Endothelial cell of umbilical vein (primary cell): ENCODE results near the gene CX3CR1. TPM values are rescaled to one million over a fixed set of nuclear protein-coding genes. Genes with fewer than 3 reads are reported as not detected.

Experiments used
- BruUV-seq: library from RNA; stranded (reverse); fragments of 400-500 nt; replicated peaks from 2 replicates; lab custom pipeline; 2021; lab: Mats Ljungman, UMichigan
- CTCF ChIA-PET: fragments of 300-600, 350-600 bp; sonication (Branson Sonifier 250); formaldehyde crosslinking; loops from one replicate; lab custom pipeline; 2021; ENCODE audit warnings: antibody characterized with exemption, inconsistent platforms; lab: Charles Lee
- POLR2A ChIA-PET: fragments of 300-600, 350-600 bp; sonication (Branson Sonifier 250); formaldehyde crosslinking; loops from one replicate; lab custom pipeline; 2021; ENCODE audit warnings: antibody characterized with exemption, inconsistent platforms; lab: Charles Lee
- DNase-seq: peaks from one replicate; pipeline ENCODE4 v3.0.0-alpha.2; 2011; ENCODE audit warnings: low read depth, low spot score
- FAIRE-seq: peaks from 2 replicates; lab custom pipeline; 2011; peaks lifted over from hg19 to GRCh38; lab: Jason Lieb, UNC
- H2AFZ ChIP-seq: 2 replicates; pipeline ENCODE4 v1.6.0; 2012; ENCODE audit warnings: low read depth, low read length, control low read depth, inconsistent platforms
- H3K27ac ChIP-seq: 2 replicates; pipeline ENCODE4 v1.5.1; 2011; ENCODE audit warnings: low read depth, mild to moderate bottlenecking, control low read depth, low read length, moderate library complexity; ENCODE audit not compliant: insufficient read depth
- H3K27me3 ChIP-seq, 2 experiments: 2 replicates each; pipeline versions ENCODE4 v1.6.0 to v1.6.1; 2011; ENCODE audit warnings: low read length in 2 of 2, mixed read lengths in 1 of 2; ENCODE audit not compliant: control insufficient read depth in 2 of 2, insufficient read depth in 2 of 2
- H3K36me3 ChIP-seq, 2 experiments: 2 replicates in 1 of 2; 3 replicates in 1 of 2; pipeline ENCODE4 v1.5.1; 2011; ENCODE audit warnings: low read length in 2 of 2, mild to moderate bottlenecking in 1 of 2, moderate library complexity in 1 of 2; ENCODE audit not compliant: control insufficient read depth in 2 of 2, insufficient read depth in 2 of 2; ENCODE audit errors: extremely low read depth in 1 of 2
- H3K4me1 ChIP-seq: 3 replicates; pipeline ENCODE4 v1.5.1; 2011; ENCODE audit warnings: mild to moderate bottlenecking, low read length; ENCODE audit not compliant: control insufficient read depth, insufficient read depth; ENCODE audit errors: extremely low read depth
- H3K4me2 ChIP-seq: 2 replicates; pipeline ENCODE4 v1.6.1; 2011; ENCODE audit warnings: low read length, control low read depth, mixed read lengths; ENCODE audit not compliant: insufficient read depth
- H3K4me3 ChIP-seq, 3 experiments: fragments of 200-600 bp in 1 of 3; sonication (generic), shearing (Covaris generic) in 1 of 3; replicated peaks in 1 of 3; 2 replicates each; pipeline ENCODE4 v1.5.1; 2011 to 2016; ENCODE audit warnings: control low read depth in 3 of 3, low read length in 3 of 3, mild to moderate bottlenecking in 2 of 3, inconsistent platforms in 1 of 3, low read depth in 1 of 3, moderate library complexity in 1 of 3; ENCODE audit not compliant: insufficient read depth in 1 of 3
- H3K79me2 ChIP-seq: 2 replicates; pipeline ENCODE4 v1.6.0; 2012; ENCODE audit warnings: low read length, inconsistent platforms; ENCODE audit not compliant: control insufficient read depth, insufficient read depth
- H3K9ac ChIP-seq: replicated peaks from 2 replicates; pipeline ENCODE3; 2011; ENCODE audit warnings: low read length, control low read depth; ENCODE audit not compliant: insufficient read depth; ENCODE audit errors: extremely low read depth
- H3K9me1 ChIP-seq: replicated peaks from 3 replicates; pipeline ENCODE4 v1.6.0; 2011; ENCODE audit warnings: mild to moderate bottlenecking, low read length; ENCODE audit not compliant: control insufficient read depth, insufficient read depth; ENCODE audit errors: extremely low read depth
- H3K9me3 ChIP-seq: replicated peaks from 2 replicates; pipeline ENCODE4 v1.5.1; 2012; ENCODE audit warnings: low read length, inconsistent platforms; ENCODE audit not compliant: control insufficient read depth, insufficient read depth
- H4K20me1 ChIP-seq: replicated peaks from 2 replicates; pipeline ENCODE3; 2011; ENCODE audit warnings: mild to moderate bottlenecking, low read length; ENCODE audit not compliant: control insufficient read depth, insufficient read depth; ENCODE audit errors: extremely low read depth
- EZH2 ChIP-seq: IDR thresholded peaks from 2 replicates; pipeline ENCODE4 v1.6.1; 2012; ENCODE audit warnings: borderline replicate concordance, low read depth, mild to moderate bottlenecking, moderate library complexity, low read length, inconsistent platforms; ENCODE audit not compliant: severe bottlenecking
- FOS ChIP-seq: IDR thresholded peaks from 2 replicates; pipeline ENCODE4 v1.6.1; 2011; ENCODE audit warnings: mild to moderate bottlenecking, low read length, moderate library complexity, borderline replicate concordance; ENCODE audit not compliant: insufficient read depth
- GATA2 ChIP-seq: IDR thresholded peaks from 2 replicates; pipeline ENCODE4 v1.7.0; 2011; ENCODE audit warnings: low read depth, mild to moderate bottlenecking, moderate library complexity, mixed read lengths, low read length; ENCODE audit not compliant: insufficient read length, insufficient read depth
- JUN ChIP-seq: IDR thresholded peaks from 2 replicates; pipeline ENCODE4 v1.6.1; 2011; ENCODE audit warnings: borderline replicate concordance, low read depth; ENCODE audit not compliant: insufficient read length, insufficient read depth
- MYC ChIP-seq: IDR thresholded peaks from one replicate; pipeline ENCODE4 v1.6.1; 2011; ENCODE audit warnings: mild to moderate bottlenecking, low read depth, low read length
- POLR2A ChIP-seq: IDR thresholded peaks from 2 replicates; pipeline ENCODE4 v1.6.1; 2012; ENCODE audit warnings: low read depth, mild to moderate bottlenecking, control low read depth, low read length
- POLR2AphosphoS5 ChIP-seq: IDR thresholded peaks from 2 replicates; pipeline ENCODE4 v1.6.1; 2012; ENCODE audit warnings: low read depth, mild to moderate bottlenecking, control low read depth, low read length, moderate library complexity; ENCODE audit not compliant: insufficient read depth
- dilution Hi-C: fragments of 300-500 bp; cut with MboI; formaldehyde crosslinking; loops from one replicate; pipeline ENCODE4 v1.15.0; 2019; ENCODE audit warnings: low sequenced_read_pairs; ENCODE audit not compliant: extremely low pct_ligation_motif_present
- intact Hi-C: fragments of 100-400 bp; cut with micrococcal nuclease; formaldehyde crosslinking; loops from one replicate; pipeline ENCODE4 v1.10.0; 2022
- polyA plus RNA-seq, 4 experiments: library from polyadenylated mRNA; depleted of rRNA in 3 of 4; stranded (reverse) in 3 of 4; unstranded in 1 of 4; fragments of >200 nt; gene quantifications; 2 replicates each; pipeline versions ENCODE4 v1.2.1 to v1.2.3, GENCODE V29; 2011 to 2012; ENCODE audit warnings: missing spikeins in 1 of 4
- total RNA-seq: library from RNA; stranded (reverse); gene quantifications from 2 replicates; pipeline ENCODE4 v1.2.3, GENCODE V29; 2021
- TF ChIP-seq, protein P1 (sequence below): IDR thresholded peaks from 2 replicates; pipeline ENCODE4 v1.6.1; 2011; ENCODE audit not compliant: insufficient read depth, insufficient read length

The CX3CR1 gene
- total and polyA plus RNA-seq, 2 donors (not counting 3 experiments of a cell fraction or from before 2014, with no cell fraction given), result not detected

DNA sequence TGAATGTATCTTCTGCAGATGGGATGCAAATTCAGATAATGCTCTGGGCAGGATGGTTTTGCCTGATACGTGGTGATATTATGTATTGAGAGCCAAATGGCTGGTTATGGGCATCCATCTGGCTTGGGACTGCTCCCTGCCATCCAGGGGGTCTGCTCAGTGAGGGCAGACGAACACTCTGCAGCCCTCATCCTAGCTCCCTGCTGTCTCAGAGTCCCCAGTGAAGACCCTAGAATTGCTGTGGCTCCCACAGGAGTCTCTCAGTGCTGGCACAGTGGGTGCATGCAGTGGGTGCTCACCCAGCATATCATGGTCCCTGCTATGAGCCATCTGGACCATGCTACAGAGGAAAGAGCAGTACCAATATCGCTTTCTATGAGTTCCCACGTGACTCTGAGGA lies 10.3 kb downstream of the CX3CR1 start:
- POLR2A ChIA-PET, result no interaction called here
- H3K79me2 ChIP-seq, result no peaks in the 10 kb centered on the region
- FAIRE-seq, result no peak
- H3K4me1 ChIP-seq, result no peaks in the 10 kb centered on the region
- CTCF ChIA-PET, result interaction anchor here (1.5 to 2.6 kb wide), 4 partner anchors 10 to 144 kb away, joined by 5 to 8 read pairs (median 6); partner anchors contain the start of gene CX3CR1
- H4K20me1 ChIP-seq, result no peaks in the 10 kb centered on the region
- dilution Hi-C loops, result no loop called here
- no peak for DNase-seq
- no peak overlapping the region for H3K27ac ChIP-seq
- peaks cover 5 to 6% of the 10 kb centered on the region in 2 experiments for H3K27me3 ChIP-seq
- H3K9me3 ChIP-seq, result no peaks in the 10 kb centered on the region
- no peaks in the 10 kb centered on the region for H3K36me3 ChIP-seq
- TF ChIP-seq, protein P1, sequence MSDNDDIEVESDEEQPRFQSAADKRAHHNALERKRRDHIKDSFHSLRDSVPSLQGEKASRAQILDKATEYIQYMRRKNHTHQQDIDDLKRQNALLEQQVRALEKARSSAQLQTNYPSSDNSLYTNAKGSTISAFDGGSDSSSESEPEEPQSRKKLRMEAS, result no peak
- no peak for TF ChIP-seq GATA2
- TF ChIP-seq JUN, result no peak
- TF ChIP-seq FOS, result no peak
- TF ChIP-seq MYC, result no peak
- TF ChIP-seq EZH2, result no peak
- H3K4me3 ChIP-seq, result no peak overlapping the region
- intact Hi-C loops, result no loop called here
- no peak overlapping the region for H3K4me2 ChIP-seq
- no peak overlapping the region for H3K9ac ChIP-seq
- BruUV-seq, result no TSS peak
- H3K9me1 ChIP-seq, result no peaks in the 10 kb centered on the region
- H2AFZ ChIP-seq, result no peak overlapping the region

DNA sequence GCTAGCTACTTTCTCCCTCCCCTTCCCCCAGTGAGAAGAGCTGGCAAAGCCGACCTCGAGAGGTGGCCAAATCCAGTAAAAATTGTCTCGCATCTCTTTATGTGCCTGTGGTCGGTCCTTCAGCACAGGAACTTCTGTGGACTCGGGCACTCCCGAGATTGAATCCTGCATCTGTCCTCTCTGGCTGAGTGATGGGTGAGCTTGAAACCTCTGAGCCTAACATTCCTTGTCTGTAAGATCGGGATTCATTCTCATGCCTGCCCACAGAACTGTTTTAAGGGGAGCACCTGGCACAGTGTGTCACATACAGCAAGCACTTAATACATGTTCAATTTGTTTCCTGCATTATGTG lies 11.3 kb downstream of the CX3CR1 start:
- dilution Hi-C loops (no loop called here), intact Hi-C loops (no loop called here)
- peaks cover 3 to 6% of the 10 kb centered on the region in 2 experiments for H3K27me3 ChIP-seq
- DNase-seq (no peak), FAIRE-seq (no peak)
- no peak overlapping the region for H3K9ac ChIP-seq
- no peak overlapping the region for H3K4me2 ChIP-seq
- CTCF ChIA-PET, result interaction anchor here (0.7 to 2.6 kb wide), 4 partner anchors 11 to 79 kb away, joined by 3 to 8 read pairs (median 4); partner anchors contain the start of gene CX3CR1
- no peak for TF ChIP-seq MYC
- no peak for TF ChIP-seq POLR2AphosphoS5
- TF ChIP-seq POLR2A, result no peak
- TF ChIP-seq FOS, result no peak
- TF ChIP-seq GATA2, result no peak
- H3K9me1 ChIP-seq, result no peaks in the 10 kb centered on the region
- H4K20me1 ChIP-seq, result no peaks in the 10 kb centered on the region
- no peaks in the 10 kb centered on the region for H3K79me2 ChIP-seq
- H3K27ac ChIP-seq, result no peak overlapping the region
- H3K9me3 ChIP-seq, result no peaks in the 10 kb centered on the region
- POLR2A ChIA-PET, result no interaction called here
- H3K36me3 ChIP-seq, result no peaks in the 10 kb centered on the region
- BruUV-seq, result no TSS peak
- H3K4me3 ChIP-seq, result no peak overlapping the region
- H3K4me1 ChIP-seq, result no peaks in the 10 kb centered on the region
- no peak overlapping the region for H2AFZ ChIP-seq
